HCT116 (cell line): ENCODE measurements around the gene NYAP1. TPM values are rescaled to one million over a fixed set of nuclear protein-coding genes. Genes with fewer than 3 reads are reported as not detected.

ENCODE experiments used
- ATAC-seq: fragments of 200-7000 bp; cut with Tn5 transposase; 2 replicates; pipeline ENCODE4 v1.9.1; 2020; ENCODE audit warnings: mild to moderate bottlenecking, moderate library complexity
- BruUV-seq: library from RNA; stranded (reverse); fragments of 400-500 nt; replicated peaks from 2 replicates; lab custom pipeline; 2021; lab: Mats Ljungman, UMichigan
- CTCF ChIA-PET: fragments of 300-600 bp; sonication (Branson Sonifier 250); formaldehyde crosslinking; loops from one replicate; lab custom pipeline; 2021; ENCODE audit warnings: antibody characterized with exemption; lab: Charles Lee
- POLR2A ChIA-PET: fragments of 300-600, 350-600 bp; sonication (Branson Sonifier 250); formaldehyde crosslinking; loops from one replicate; lab custom pipeline; 2021; ENCODE audit warnings: antibody characterized with exemption; lab: Charles Lee
- RAD21 ChIA-PET, 2 experiments: fragments of 300-600 bp; sonication (Branson Sonifier 250); formaldehyde crosslinking; loops; one replicate each; lab custom pipeline; 2023; ENCODE audit warnings: low total read pairs in 2 of 2; ENCODE audit not compliant: uncharacterized antibody in 2 of 2, unreplicated experiment in 2 of 2, low non-redundant PET in 1 of 2; lab: Charles Lee
- DNase-seq: peaks from one replicate; pipeline ENCODE4 v3.0.0-alpha.2; 2010; ENCODE audit warnings: low read depth, low spot score
- H2AFZ ChIP-seq: fragments of 200-600 bp; shearing (Covaris generic), sonication (generic); 2 replicates; pipeline ENCODE4 v1.6.1; 2017; ENCODE audit warnings: low read depth, mixed run types, mixed read lengths, antibody characterized with exemption, low read length; ENCODE audit not compliant: poor library complexity, severe bottlenecking
- H3K27ac ChIP-seq: 2 replicates; pipeline ENCODE4 v1.5.1; 2012; ENCODE audit warnings: low read depth, low read length
- H3K27me3 ChIP-seq: fragments of 200-600 bp; sonication (generic); 2 replicates; pipeline ENCODE4 v1.6.1; 2016; ENCODE audit warnings: mixed run types, low read length, mixed read lengths; ENCODE audit not compliant: insufficient read depth
- H3K36me3 ChIP-seq, 2 experiments: fragments of 200-500 bp in 1 of 2; fragments of 200-600 bp in 1 of 2; sonication (Bioruptor generic) in 1 of 2; sonication (generic) in 1 of 2; 2 replicates each; pipeline versions ENCODE4 v1.5.1 to v1.6.1; 2014 to 2016; ENCODE audit warnings: low read length in 2 of 2, inconsistent platforms in 1 of 2, mixed read lengths in 1 of 2, mixed run types in 1 of 2; ENCODE audit not compliant: insufficient read depth in 2 of 2, control insufficient read depth in 1 of 2
- H3K4me1 ChIP-seq, 2 experiments: fragments of 200-600 bp in 1 of 2; sonication (generic) in 1 of 2; 2 replicates each; pipeline versions ENCODE4 v1.5.1 to v1.6.1; 2012 to 2017; ENCODE audit warnings: low read length in 2 of 2, inconsistent platforms in 1 of 2, mild to moderate bottlenecking in 1 of 2, mixed read lengths in 1 of 2, mixed run types in 1 of 2, moderate library complexity in 1 of 2; ENCODE audit not compliant: insufficient read depth in 2 of 2, control insufficient read depth in 1 of 2
- H3K4me2 ChIP-seq: fragments of 200-600 bp; sonication (generic); 2 replicates; pipeline ENCODE4 v1.6.1; 2017; ENCODE audit warnings: mixed run types, low read length, mixed read lengths
- H3K4me3 ChIP-seq, 2 experiments: fragments of 200-600 bp in 1 of 2; sonication (generic) in 1 of 2; replicated peaks in 1 of 2; 2 replicates each; pipeline ENCODE4 v1.5.1; 2011 to 2016; ENCODE audit warnings: low read length in 2 of 2, control low read depth in 1 of 2, low read depth in 1 of 2, mild to moderate bottlenecking in 1 of 2, mixed read lengths in 1 of 2, mixed run types in 1 of 2
- H3K79me2 ChIP-seq: fragments of 200-600 bp; sonication (generic); 2 replicates; pipeline ENCODE4 v1.6.1; 2017; ENCODE audit warnings: mild to moderate bottlenecking, mixed run types, low read length, moderate library complexity, mixed read lengths; ENCODE audit not compliant: insufficient read depth
- H3K9ac ChIP-seq: fragments of 200-600 bp; sonication (generic); 2 replicates; pipeline ENCODE4 v1.6.1; 2016; ENCODE audit warnings: low read length, mixed read lengths
- H3K9me2 ChIP-seq: fragments of 200-600 bp; sonication (generic), shearing (Covaris generic); 2 replicates; pipeline ENCODE4 v1.6.1; 2017; ENCODE audit warnings: mixed run types, mild to moderate bottlenecking, moderate library complexity; ENCODE audit not compliant: insufficient read depth
- H3K9me3 ChIP-seq, 2 experiments: fragments of 200-500 bp in 1 of 2; fragments of 200-600 bp in 1 of 2; sonication (Bioruptor generic) in 1 of 2; sonication (generic) in 1 of 2; 2 replicates each; pipeline ENCODE4 v1.6.1; 2014 to 2017; ENCODE audit warnings: low read length in 2 of 2, mixed read lengths in 2 of 2, inconsistent platforms in 1 of 2, low read depth in 1 of 2, mild to moderate bottlenecking in 1 of 2, mixed run types in 1 of 2, moderate library complexity in 1 of 2; ENCODE audit not compliant: control insufficient read depth in 1 of 2, insufficient read depth in 1 of 2
- H4K20me1 ChIP-seq: fragments of 200-600 bp; sonication (generic), shearing (Covaris generic); 2 replicates; pipeline ENCODE4 v1.6.1; 2017; ENCODE audit warnings: mixed run types, mild to moderate bottlenecking, moderate library complexity; ENCODE audit not compliant: insufficient read depth
- EGR1 ChIP-seq: IDR thresholded peaks from 2 replicates; pipeline ENCODE4 v1.6.1; 2012; ENCODE audit warnings: low read depth
- ELF1 ChIP-seq: IDR thresholded peaks from 2 replicates; pipeline ENCODE4 v1.6.1; 2012; ENCODE audit warnings: low read depth, borderline replicate concordance
- EZH2phosphoT487 ChIP-seq: fragments of 200-600 bp; IDR thresholded peaks from 2 replicates; pipeline ENCODE4 v1.6.1; 2018; ENCODE audit warnings: antibody characterized with exemption, borderline replicate concordance
- MAX ChIP-seq: IDR thresholded peaks from 2 replicates; pipeline ENCODE4 v1.6.1; 2012
- POLR2A ChIP-seq: IDR thresholded peaks from 2 replicates; pipeline ENCODE4 v1.7.0; 2011; ENCODE audit warnings: borderline replicate concordance; ENCODE audit not compliant: insufficient read depth, insufficient read length; ENCODE audit errors: extremely low read depth
- ZFX ChIP-seq: fragments of 450-650 bp; IDR thresholded peaks from 2 replicates; pipeline ENCODE4 v1.6.1; 2017
- intact Hi-C: fragments of 100-400 bp; cut with micrococcal nuclease; formaldehyde crosslinking; loops from 2 replicates; pipeline ENCODE4 v1.10.0; 2022
- total RNA-seq: library from RNA; stranded (reverse); gene quantifications from one replicate; pipeline ENCODE4 v1.2.1, GENCODE V29; 2021; ENCODE audit not compliant: unreplicated experiment
- TF ChIP-seq, protein P1 (sequence below): IDR thresholded peaks from 2 replicates; pipeline ENCODE4 v1.6.1; 2012; ENCODE audit warnings: low read depth

The NYAP1 gene
- total RNA-seq, 1 experiment from 2014 or later = 6.7 TPM

- TF ChIP-seq POLR2A (no peak), ELF1 (no peak), EGR1 (no peak), ZFX (no peak), EZH2phosphoT487 (no peak)
- TF ChIP-seq, protein P1, sequence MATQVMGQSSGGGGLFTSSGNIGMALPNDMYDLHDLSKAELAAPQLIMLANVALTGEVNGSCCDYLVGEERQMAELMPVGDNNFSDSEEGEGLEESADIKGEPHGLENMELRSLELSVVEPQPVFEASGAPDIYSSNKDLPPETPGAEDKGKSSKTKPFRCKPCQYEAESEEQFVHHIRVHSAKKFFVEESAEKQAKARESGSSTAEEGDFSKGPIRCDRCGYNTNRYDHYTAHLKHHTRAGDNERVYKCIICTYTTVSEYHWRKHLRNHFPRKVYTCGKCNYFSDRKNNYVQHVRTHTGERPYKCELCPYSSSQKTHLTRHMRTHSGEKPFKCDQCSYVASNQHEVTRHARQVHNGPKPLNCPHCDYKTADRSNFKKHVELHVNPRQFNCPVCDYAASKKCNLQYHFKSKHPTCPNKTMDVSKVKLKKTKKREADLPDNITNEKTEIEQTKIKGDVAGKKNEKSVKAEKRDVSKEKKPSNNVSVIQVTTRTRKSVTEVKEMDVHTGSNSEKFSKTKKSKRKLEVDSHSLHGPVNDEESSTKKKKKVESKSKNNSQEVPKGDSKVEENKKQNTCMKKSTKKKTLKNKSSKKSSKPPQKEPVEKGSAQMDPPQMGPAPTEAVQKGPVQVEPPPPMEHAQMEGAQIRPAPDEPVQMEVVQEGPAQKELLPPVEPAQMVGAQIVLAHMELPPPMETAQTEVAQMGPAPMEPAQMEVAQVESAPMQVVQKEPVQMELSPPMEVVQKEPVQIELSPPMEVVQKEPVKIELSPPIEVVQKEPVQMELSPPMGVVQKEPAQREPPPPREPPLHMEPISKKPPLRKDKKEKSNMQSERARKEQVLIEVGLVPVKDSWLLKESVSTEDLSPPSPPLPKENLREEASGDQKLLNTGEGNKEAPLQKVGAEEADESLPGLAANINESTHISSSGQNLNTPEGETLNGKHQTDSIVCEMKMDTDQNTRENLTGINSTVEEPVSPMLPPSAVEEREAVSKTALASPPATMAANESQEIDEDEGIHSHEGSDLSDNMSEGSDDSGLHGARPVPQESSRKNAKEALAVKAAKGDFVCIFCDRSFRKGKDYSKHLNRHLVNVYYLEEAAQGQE = no peak
- H3K4me3 ChIP-seq = peak overlapping the region in 1 of 2 experiments; percentile 67; a peak in 2 of 4 replicates
- ATAC-seq (no peak), DNase-seq (no peak)
- H3K27ac ChIP-seq = no peak overlapping the region; the same call in 1 of the 2 replicates
- intact Hi-C loops = no loop called here
- BruUV-seq = TSS peak; percentile 43
- no peaks in the 10 kb centered on the region for H4K20me1 ChIP-seq
- RAD21 ChIA-PET = no interaction called here
- H2AFZ ChIP-seq = no peak overlapping the region
- H3K9ac ChIP-seq = no peak overlapping the region
- no peaks in the 10 kb centered on the region for H3K27me3 ChIP-seq
- no peaks in the 10 kb centered on the region for H3K9me2 ChIP-seq
- H3K36me3 ChIP-seq = no peaks in the 10 kb centered on the region
- H3K9me3 ChIP-seq = no peaks in the 10 kb centered on the region
- POLR2A ChIA-PET = no interaction called here
- H3K4me1 ChIP-seq = peaks cover 14 to 50% of the 10 kb centered on the region in 2 experiments
- H3K79me2 ChIP-seq = no peaks in the 10 kb centered on the region
- CTCF ChIA-PET = no interaction called here
- peak overlapping the region; percentile 88 for H3K4me2 ChIP-seq
These were observed 932 bp downstream of the NYAP1 start for GRCh38 chr7:100484673-100485045.

DNA sequence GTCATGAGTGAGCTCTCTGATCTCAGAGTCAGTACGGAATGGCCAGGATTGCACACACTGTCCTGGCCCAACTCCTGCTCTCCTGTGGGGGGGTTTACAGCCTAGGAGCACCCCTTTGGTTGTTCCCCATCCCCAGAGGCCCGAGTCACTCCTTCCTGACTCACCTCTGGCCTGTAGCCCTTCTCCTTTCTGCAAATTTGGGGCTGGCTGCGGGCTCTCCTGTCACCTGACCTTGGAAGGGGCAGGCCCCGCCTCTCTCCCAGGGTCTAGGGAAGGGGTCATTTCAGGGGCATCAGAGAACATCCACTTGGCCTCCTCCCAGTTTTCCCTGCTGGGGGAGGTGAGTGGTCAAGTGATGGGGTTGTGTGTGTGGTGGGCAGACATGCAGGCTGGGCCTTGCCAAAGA lies 1.7 kb downstream of the NYAP1 start:
- no TSS peak for BruUV-seq
- RAD21 ChIA-PET = no interaction called here
- Histone ChIP-seq H3K9me3 (no peaks in the 10 kb centered on the region), H3K4me3 (no peak overlapping the region), H3K79me2 (no peaks in the 10 kb centered on the region), H3K36me3 (no peaks in the 10 kb centered on the region), H3K9ac (no peak overlapping the region), H3K27me3 (no peaks in the 10 kb centered on the region), H2AFZ (no peak overlapping the region), H4K20me1 (no peaks in the 10 kb centered on the region), H3K27ac (peak overlapping the region; percentile 16; the same call in 1 of the 2 replicates), H3K9me2 (no peaks in the 10 kb centered on the region)
- DNase-seq (no peak), ATAC-seq (no peak)
- POLR2A ChIA-PET = no interaction called here
- intact Hi-C loops = no loop called here
- no peak for TF ChIP-seq MAX
- TF ChIP-seq, all 23 proteins: peak for 0
- Histone ChIP-seq H3K4me2 (peak overlapping the region; percentile 23), H3K4me1 (peaks cover 14 to 48% of the 10 kb centered on the region in 2 experiments)
- CTCF ChIA-PET = no interaction called here
